K562 (cell line): ENCODE results near the gene KCP. TPM values are rescaled to one million over a fixed set of nuclear protein-coding genes. Genes with fewer than 3 reads are reported as not detected.
A peak's percentile ranks its signal among the peaks of the same experiment; 100 is the strongest.

ENCODE experiments used
- BDP1 ChIP-seq: IDR thresholded peaks from 3 replicates; pipeline ENCODE4 v1.6.1; 2011; ENCODE audit not compliant: insufficient read length, insufficient read depth
- COPS2 ChIP-seq: fragments of 450-650 bp; conservative IDR thresholded peaks from 2 replicates; pipeline ENCODE4 v1.6.1; 2016; ENCODE audit warnings: mild to moderate bottlenecking, moderate library complexity
- CREBBP ChIP-seq: IDR thresholded peaks from one replicate; pipeline ENCODE4 v1.6.1; 2012; ENCODE audit warnings: low read depth, mild to moderate bottlenecking, control low read depth, inconsistent platforms, low read length
- DPF2 ChIP-seq: fragments of 450-650 bp; IDR thresholded peaks from 2 replicates; pipeline ENCODE4 v1.6.1; 2016
- EGR1 ChIP-seq: fragments of 450-650 bp; conservative IDR thresholded peaks from 2 replicates; pipeline ENCODE4 v1.6.1; 2017; ENCODE audit warnings: mild to moderate bottlenecking
- ELF1 ChIP-seq: fragments of 200-800 bp; sonication (Bioruptor generic); IDR thresholded peaks from 2 replicates; pipeline ENCODE4 v1.6.1; 2016; ENCODE audit warnings: missing genetic modification characterization, missing compliant biosample characterization
- HNRNPLL ChIP-seq: fragments of 200-400 bp; formaldehyde crosslinking; IDR thresholded peaks from 2 replicates; pipeline ENCODE4 v1.6.1; 2017; ENCODE audit warnings: low read length, low read depth, mild to moderate bottlenecking; ENCODE audit not compliant: poor library complexity, severe bottlenecking
- JUN ChIP-seq, 2 experiments: sonication (generic) in 1 of 2; formaldehyde crosslinking in 1 of 2; IDR thresholded peaks; 2 replicates each; pipeline versions ENCODE4 v1.6.1 to v1.8.0; 2012 to 2022; ENCODE audit warnings: borderline replicate concordance in 2 of 2, mild to moderate bottlenecking in 2 of 2, improper control_type of control experiment in 1 of 2, low read depth in 1 of 2, low read length in 1 of 2, missing genetic modification reagents in 1 of 2
- KDM2B ChIP-seq: fragments of 250-450 bp; sonication (Bioruptor Pico); IDR thresholded peaks from 2 replicates; pipeline ENCODE4 v1.8.0; 2021; ENCODE audit warnings: mild to moderate bottlenecking, moderate library complexity
- KLF6 ChIP-seq: fragments of 250-450 bp; sonication (Bioruptor Pico); IDR thresholded peaks from 2 replicates; pipeline ENCODE4 v1.4.0; 2020; ENCODE audit warnings: mild to moderate bottlenecking, moderate library complexity, borderline replicate concordance
- MCM3 ChIP-seq: fragments of 450-650 bp; IDR thresholded peaks from 2 replicates; pipeline ENCODE4 v1.6.1; 2016
- POLR2H ChIP-seq: IDR thresholded peaks from 2 replicates; pipeline ENCODE4 v1.6.1; 2016; ENCODE audit warnings: missing genetic modification characterization, low read depth, mild to moderate bottlenecking, control low read depth, missing compliant biosample characterization, moderate library complexity
- PRMT5 ChIP-seq: sonication (generic); formaldehyde crosslinking; IDR thresholded peaks from 2 replicates; pipeline ENCODE4 v1.5.0; 2020; ENCODE audit warnings: missing genetic modification reagents
- PURB ChIP-seq: sonication (generic); formaldehyde crosslinking; IDR thresholded peaks from 2 replicates; pipeline ENCODE4 v1.9.0; 2021; ENCODE audit warnings: low read depth, mild to moderate bottlenecking, missing genetic modification reagents
- SETDB1 ChIP-seq: IDR thresholded peaks from one replicate; pipeline ENCODE4 v1.6.1; 2012; ENCODE audit warnings: low read length, control low read depth, inconsistent platforms
- SMC3 ChIP-seq: conservative IDR thresholded peaks from 2 replicates; pipeline ENCODE4 v1.6.1; 2011; ENCODE audit warnings: low read depth, low read length, improper control_type of control experiment; ENCODE audit not compliant: insufficient read depth
- TEAD1 ChIP-seq, 2 experiments: fragments of 450-650 bp in 1 of 2; sonication (generic) in 1 of 2; formaldehyde crosslinking; IDR thresholded peaks; 2 replicates each; pipeline versions ENCODE4 v1.4.0 to v1.8.0; 2020 to 2022; ENCODE audit warnings: mild to moderate bottlenecking in 2 of 2, missing genetic modification reagents in 1 of 2
- ZFP1 ChIP-seq: fragments of 450-650 bp; formaldehyde crosslinking; IDR thresholded peaks from 2 replicates; pipeline ENCODE4 v1.4.0; 2020; ENCODE audit warnings: mild to moderate bottlenecking, mixed read lengths
- ZKSCAN1 ChIP-seq: fragments of 150-350 bp; IDR thresholded peaks from 2 replicates; pipeline ENCODE4 v1.6.1; 2016; ENCODE audit warnings: low read depth, low read length
- ZNF507 ChIP-seq: conservative IDR thresholded peaks from 2 replicates; pipeline ENCODE4 v1.6.1; 2017; ENCODE audit warnings: missing genetic modification characterization, missing compliant biosample characterization
- ZNF57 ChIP-seq: fragments of 450-650 bp; formaldehyde crosslinking; IDR thresholded peaks from 2 replicates; pipeline ENCODE4 v1.4.0; 2020; ENCODE audit warnings: mild to moderate bottlenecking, moderate library complexity
- ZNF707 ChIP-seq: fragments of 250-450 bp; sonication (Bioruptor Pico); conservative IDR thresholded peaks from 2 replicates; pipeline ENCODE4 v1.8.0; 2022; ENCODE audit warnings: inconsistent platforms, mild to moderate bottlenecking, moderate library complexity
- polyA plus RNA-seq, 8 experiments: library from polyadenylated mRNA; depleted of rRNA in 4 of 8; stranded (reverse) in 5 of 8; unstranded in 3 of 8; fragments of >200 nt; fragmentation: Nextera tagmentation in 2 of 8; fragmentation: Illumina TruSeq in 1 of 8; extraction: Ambion mirVana in 2 of 8; extraction: Trizol in 1 of 8; gene quantifications; 2 replicates each; pipeline versions ENCODE4 v1.2.1 to v1.2.3, GENCODE V29; 2011 to 2014; ENCODE audit warnings: inconsistent platforms in 1 of 8, missing spikeins in 1 of 8
- total RNA-seq, 7 experiments: library from RNA; depleted of rRNA in 6 of 7; stranded (reverse); fragments of >200 nt in 6 of 7; fragmentation: Illumina TruSeq in 2 of 7; extraction: Trizol in 2 of 7; gene quantifications; 2 replicates each; pipeline versions ENCODE4 v1.2.1 to v1.2.3, GENCODE V29; 2011 to 2021; ENCODE audit warnings: low replicate concordance in 1 of 7
- TF ChIP-seq, protein P1 (sequence below): sonication (generic); formaldehyde crosslinking; IDR thresholded peaks from 2 replicates; pipeline ENCODE4 v1.5.0; 2020; ENCODE audit warnings: missing genetic modification reagents
- TF ChIP-seq, protein P2 (sequence below): fragments of 450-650 bp; formaldehyde crosslinking; IDR thresholded peaks from 2 replicates; pipeline ENCODE4 v1.4.0; 2020; ENCODE audit warnings: mild to moderate bottlenecking, mixed read lengths
- TF ChIP-seq, protein P3 (sequence below): fragments of 250-450 bp; sonication (Bioruptor Pico); IDR thresholded peaks from 2 replicates; pipeline ENCODE4 v1.9.0; 2021; ENCODE audit warnings: mild to moderate bottlenecking
- TF ChIP-seq, protein P4 (sequence below): fragments of 250-450 bp; sonication (Bioruptor Pico); IDR thresholded peaks from 2 replicates; pipeline ENCODE4 v1.4.0; 2020; ENCODE audit warnings: mild to moderate bottlenecking, moderate library complexity

Gene KCP
- total and polyA plus RNA-seq, 9 of the 15 experiments (the other 6 are each of a cell fraction or from before 2014, with no cell fraction given): 0.06 to 0.17 (median 0.12) TPM; not detected in 3

DNA sequence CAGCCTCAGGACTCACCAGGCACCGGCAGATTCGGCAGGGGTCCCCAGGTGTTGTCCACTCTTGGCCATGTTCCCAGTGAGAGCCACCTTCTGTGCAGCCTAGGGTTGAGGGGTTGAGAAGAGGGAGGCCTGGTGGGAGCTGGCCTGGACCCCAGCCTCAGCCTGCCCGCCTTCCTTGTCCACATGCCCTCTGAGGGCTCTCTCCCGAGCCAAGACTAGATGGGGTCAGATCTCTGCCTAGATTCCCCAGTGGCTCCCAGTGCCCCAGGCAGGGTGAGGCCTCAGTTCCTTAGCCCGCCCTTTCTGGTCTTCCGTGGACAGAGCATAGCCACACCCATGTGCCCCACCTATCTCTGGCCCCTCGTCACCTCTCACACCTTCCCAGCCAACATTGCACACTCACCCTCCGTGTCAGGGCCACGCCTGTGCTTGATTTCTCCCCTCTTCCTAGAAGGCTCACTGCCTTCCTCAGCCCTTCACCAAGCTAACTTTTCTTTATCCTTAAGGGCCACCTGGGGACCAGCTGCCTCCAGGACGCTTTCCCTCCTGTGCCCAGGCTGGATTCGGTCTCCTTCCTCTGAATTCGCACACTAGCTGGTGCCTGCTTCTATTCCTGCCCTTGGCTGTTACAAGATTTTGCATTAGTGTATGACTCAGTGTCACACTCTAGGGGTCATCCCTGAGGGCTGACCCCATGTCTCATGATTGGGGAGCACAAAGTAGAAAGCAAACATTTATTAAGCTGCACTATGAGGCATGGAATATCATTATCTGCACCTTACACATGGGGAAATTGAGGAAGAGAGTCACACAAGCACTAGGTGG lies 7.5 kb downstream of the KCP start (continued):
- TF ChIP-seq ZFP1 (CRISPR knock-in tag): no peak
- TF ChIP-seq, protein P1, sequence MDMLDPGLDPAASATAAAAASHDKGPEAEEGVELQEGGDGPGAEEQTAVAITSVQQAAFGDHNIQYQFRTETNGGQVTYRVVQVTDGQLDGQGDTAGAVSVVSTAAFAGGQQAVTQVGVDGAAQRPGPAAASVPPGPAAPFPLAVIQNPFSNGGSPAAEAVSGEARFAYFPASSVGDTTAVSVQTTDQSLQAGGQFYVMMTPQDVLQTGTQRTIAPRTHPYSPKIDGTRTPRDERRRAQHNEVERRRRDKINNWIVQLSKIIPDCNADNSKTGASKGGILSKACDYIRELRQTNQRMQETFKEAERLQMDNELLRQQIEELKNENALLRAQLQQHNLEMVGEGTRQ (CRISPR knock-in tag): no peak
- no peak for TF ChIP-seq ZNF707 (CRISPR knock-in tag)
- TF ChIP-seq, protein P2, sequence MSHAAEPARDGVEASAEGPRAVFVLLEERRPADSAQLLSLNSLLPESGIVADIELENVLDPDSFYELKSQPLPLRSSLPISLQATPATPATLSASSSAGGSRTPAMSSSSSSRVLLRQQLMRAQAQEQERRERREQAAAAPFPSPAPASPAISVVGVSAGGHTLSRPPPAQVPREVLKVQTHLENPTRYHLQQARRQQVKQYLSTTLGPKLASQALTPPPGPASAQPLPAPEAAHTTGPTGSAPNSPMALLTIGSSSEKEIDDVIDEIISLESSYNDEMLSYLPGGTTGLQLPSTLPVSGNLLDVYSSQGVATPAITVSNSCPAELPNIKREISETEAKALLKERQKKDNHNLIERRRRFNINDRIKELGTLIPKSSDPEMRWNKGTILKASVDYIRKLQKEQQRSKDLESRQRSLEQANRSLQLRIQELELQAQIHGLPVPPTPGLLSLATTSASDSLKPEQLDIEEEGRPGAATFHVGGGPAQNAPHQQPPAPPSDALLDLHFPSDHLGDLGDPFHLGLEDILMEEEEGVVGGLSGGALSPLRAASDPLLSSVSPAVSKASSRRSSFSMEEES: no peak
- TF ChIP-seq ELF1 (tag): no peak
- no peak for TF ChIP-seq POLR2H (tag)
- TF ChIP-seq HNRNPLL: no peak
- TF ChIP-seq ZNF57: no peak
- TF ChIP-seq PRMT5 (CRISPR knock-in tag): no peak
- TF ChIP-seq ZNF507 (tag): no peak
- no peak for TF ChIP-seq EGR1
- TF ChIP-seq SETDB1: no peak
- no peak for TF ChIP-seq TEAD1 (CRISPR knock-in tag; IDR thresholded peaks at IDR 0.05)
- no peak for TF ChIP-seq PURB (CRISPR knock-in tag)
- peak; percentile 89 for TF ChIP-seq JUN (IDR thresholded peaks at IDR 0.05; ENCODE audit: borderline replicate concordance, low read depth, low read length)
- TF ChIP-seq JUN (CRISPR knock-in tag; IDR thresholded peaks at IDR 0.05; ENCODE audit: borderline replicate concordance): no peak
- no peak for TF ChIP-seq SMC3
- no peak for TF ChIP-seq KDM2B
- TF ChIP-seq MCM3: no peak
- TF ChIP-seq, protein P3, sequence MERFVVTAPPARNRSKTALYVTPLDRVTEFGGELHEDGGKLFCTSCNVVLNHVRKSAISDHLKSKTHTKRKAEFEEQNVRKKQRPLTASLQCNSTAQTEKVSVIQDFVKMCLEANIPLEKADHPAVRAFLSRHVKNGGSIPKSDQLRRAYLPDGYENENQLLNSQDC: no peak
- no peak; the same call in 1 of the 2 replicates for TF ChIP-seq DPF2
- TF ChIP-seq BDP1: no peak
- TF ChIP-seq COPS2: no peak
- no peak for TF ChIP-seq KLF6 (CRISPR knock-in tag)
- TF ChIP-seq ZKSCAN1: peak; percentile 47; the same call in 1 of the 2 replicates
- TF ChIP-seq, protein P4, sequence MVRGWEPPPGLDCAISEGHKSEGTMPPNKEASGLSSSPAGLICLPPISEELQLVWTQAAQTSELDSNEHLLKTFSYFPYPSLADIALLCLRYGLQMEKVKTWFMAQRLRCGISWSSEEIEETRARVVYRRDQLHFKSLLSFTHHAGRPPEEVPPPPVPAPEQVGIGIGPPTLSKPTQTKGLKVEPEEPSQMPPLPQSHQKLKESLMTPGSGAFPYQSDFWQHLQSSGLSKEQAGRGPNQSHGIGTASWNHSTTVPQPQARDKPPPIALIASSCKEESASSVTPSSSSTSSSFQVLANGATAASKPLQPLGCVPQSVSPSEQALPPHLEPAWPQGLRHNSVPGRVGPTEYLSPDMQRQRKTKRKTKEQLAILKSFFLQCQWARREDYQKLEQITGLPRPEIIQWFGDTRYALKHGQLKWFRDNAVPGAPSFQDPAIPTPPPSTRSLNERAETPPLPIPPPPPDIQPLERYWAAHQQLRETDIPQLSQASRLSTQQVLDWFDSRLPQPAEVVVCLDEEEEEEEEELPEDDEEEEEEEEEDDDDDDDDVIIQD (CRISPR knock-in tag): no peak
- TF ChIP-seq CREBBP: no peak
